Measurements from ENCODE around the gene USP21. TPM values are rescaled to one million over a fixed set of nuclear protein-coding genes. Genes with fewer than 3 reads are reported as not detected.
A peak's percentile ranks its signal among the peaks of the same experiment; 100 is the strongest.

USP21 gene
- total and polyA plus RNA-seq, 4 donors, result 11.0 to 52.1 (median 34.3) TPM

DNA sequence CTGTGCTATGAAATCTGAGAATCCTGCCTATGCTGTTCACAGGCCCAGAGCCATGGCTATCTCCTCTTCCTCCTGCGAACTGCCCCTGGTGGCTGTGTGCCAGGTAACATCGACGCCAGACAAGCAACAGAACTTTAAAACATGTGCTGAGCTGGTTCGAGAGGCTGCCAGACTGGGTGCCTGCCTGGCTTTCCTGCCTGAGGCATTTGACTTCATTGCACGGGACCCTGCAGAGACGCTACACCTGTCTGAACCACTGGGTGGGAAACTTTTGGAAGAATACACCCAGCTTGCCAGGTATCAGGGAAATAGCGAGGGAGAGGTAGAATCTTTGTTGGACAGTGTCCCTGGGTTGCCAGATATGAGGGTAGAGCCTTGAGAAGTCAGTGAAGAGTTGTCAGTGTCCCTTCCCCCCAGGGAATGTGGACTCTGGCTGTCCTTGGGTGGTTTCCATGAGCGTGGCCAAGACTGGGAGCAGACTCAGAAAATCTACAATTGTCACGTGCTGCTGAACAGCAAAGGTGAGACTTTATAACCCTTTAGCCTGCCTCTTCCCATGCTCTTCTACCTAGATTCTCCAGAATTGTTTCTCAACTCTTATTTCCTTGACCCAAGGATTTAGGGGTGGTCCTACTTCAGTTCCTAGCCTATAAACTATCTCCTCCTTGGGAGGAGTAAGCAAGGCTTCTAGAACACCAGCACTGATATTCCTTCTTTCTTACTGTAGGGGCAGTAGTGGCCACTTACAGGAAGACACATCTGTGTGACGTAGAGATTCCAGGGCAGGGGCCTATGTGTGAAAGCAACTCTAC lies 40.0 kb upstream of the USP21 start:
- peaks cover 44% of the 10 kb centered on the region for H3K36me3 ChIP-seq (ENCODE audit: control insufficient read depth, insufficient read depth, low read length)
- DNase-seq (ENCODE audit: low read depth in 4 of 6, low spot score in 6 of 6), result peak in 3 of 6 donors; percentile 15 to 83 (median 57)

DNA sequence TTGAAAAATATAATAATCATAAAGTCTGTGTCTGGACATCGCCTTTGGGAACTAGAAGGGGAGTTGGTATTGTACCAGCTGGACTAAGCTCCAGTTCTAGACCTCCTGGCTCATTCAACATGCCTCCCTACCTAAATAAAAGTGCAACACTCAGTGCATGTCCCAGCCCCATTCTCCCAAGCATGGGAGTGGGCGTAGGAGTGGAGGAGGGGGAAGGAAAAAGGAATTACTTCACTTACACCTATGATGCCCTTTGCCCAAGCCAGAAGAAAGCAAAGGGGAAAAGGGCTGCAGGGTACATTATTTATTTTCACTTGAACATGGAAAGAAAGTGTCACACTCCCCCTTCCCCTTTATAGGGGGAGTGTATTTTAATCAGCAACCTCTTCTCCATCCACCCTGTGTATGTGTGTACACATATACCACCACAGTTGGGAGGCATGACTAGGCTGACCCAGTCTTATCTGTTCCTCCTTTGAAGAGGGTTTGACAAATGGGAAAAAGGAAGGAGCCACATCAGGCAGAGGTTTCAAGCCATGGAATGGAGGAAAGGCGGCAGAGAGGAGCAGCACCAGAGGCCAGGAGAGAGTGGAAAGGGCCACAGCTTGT lies 38.2 kb upstream of the USP21 start:
- Histone ChIP-seq H3K27ac (ENCODE audit: low read depth, low read length) (no peak overlapping the region), H3K4me1 (ENCODE audit: control insufficient read depth, insufficient read depth, low read length) (peaks cover 23% of the 10 kb centered on the region), H3K9me3 (ENCODE audit: control insufficient read depth, insufficient read depth, low read length) (no peaks in the 10 kb centered on the region), H3K4me3 (ENCODE audit: low read depth, low read length) (no peak overlapping the region), H3K27me3 (ENCODE audit: control insufficient read depth, insufficient read depth, low read length) (no peaks in the 10 kb centered on the region), H3K36me3 (ENCODE audit: control insufficient read depth, insufficient read depth, low read length) (peaks cover 52% of the 10 kb centered on the region)
- DNase-seq (ENCODE audit: low read depth in 4 of 6, low spot score in 6 of 6), result no peak
- no CpG with 5 or more reads among the region's 3 CpGs for WGBS (ENCODE audit: insufficient coverage)

More for the DNA sequence above, 40.0 kb upstream of the USP21 start:
- WGBS (ENCODE audit: insufficient coverage), result 54% methylated on average over 9 of the region's 10 CpGs
- H3K9me3 ChIP-seq (ENCODE audit: control insufficient read depth, insufficient read depth, low read length), result no peaks in the 10 kb centered on the region
- peaks cover 25% of the 10 kb centered on the region for H3K4me1 ChIP-seq (ENCODE audit: control insufficient read depth, insufficient read depth, low read length)
- peak overlapping the region; percentile 73 for H3K4me3 ChIP-seq (ENCODE audit: low read depth, low read length)
- peak overlapping the region; percentile 49 for H3K27ac ChIP-seq (ENCODE audit: low read depth, low read length)
- H3K27me3 ChIP-seq (ENCODE audit: control insufficient read depth, insufficient read depth, low read length), result no peaks in the 10 kb centered on the region

DNA sequence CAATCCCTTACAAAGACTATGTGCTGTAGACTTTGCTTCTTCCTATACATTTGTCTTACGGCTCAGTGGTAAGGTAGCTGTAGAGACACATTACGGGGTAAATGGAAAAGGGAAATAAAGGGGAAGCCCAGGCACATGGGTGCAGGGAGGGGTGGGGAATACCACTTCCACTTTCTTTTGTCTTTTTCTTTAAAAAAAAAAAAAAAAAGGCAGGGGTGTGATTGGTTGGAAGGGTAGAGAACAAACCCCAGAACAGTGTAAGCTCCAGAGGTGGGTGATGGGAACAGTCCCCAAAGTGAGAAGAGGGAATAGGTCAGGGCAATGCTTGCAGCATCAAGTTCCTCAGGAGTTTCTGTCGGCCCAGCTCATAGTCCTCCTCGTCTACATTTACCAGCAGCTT lies 37.5 kb upstream of the USP21 start:
- Histone ChIP-seq H3K4me1 (ENCODE audit: control insufficient read depth, insufficient read depth, low read length) (peaks cover 17% of the 10 kb centered on the region), H3K36me3 (ENCODE audit: control insufficient read depth, insufficient read depth, low read length) (peaks cover 50% of the 10 kb centered on the region), H3K4me3 (ENCODE audit: low read depth, low read length) (no peak overlapping the region), H3K27ac (ENCODE audit: low read depth, low read length) (no peak overlapping the region), H3K27me3 (ENCODE audit: control insufficient read depth, insufficient read depth, low read length) (no peaks in the 10 kb centered on the region), H3K9me3 (ENCODE audit: control insufficient read depth, insufficient read depth, low read length) (no peaks in the 10 kb centered on the region)
- WGBS (ENCODE audit: insufficient coverage), result 70% methylated on average over 2 of the region's 4 CpGs
- no peak for DNase-seq (ENCODE audit: low read depth in 4 of 6, low spot score in 6 of 6)

DNA sequence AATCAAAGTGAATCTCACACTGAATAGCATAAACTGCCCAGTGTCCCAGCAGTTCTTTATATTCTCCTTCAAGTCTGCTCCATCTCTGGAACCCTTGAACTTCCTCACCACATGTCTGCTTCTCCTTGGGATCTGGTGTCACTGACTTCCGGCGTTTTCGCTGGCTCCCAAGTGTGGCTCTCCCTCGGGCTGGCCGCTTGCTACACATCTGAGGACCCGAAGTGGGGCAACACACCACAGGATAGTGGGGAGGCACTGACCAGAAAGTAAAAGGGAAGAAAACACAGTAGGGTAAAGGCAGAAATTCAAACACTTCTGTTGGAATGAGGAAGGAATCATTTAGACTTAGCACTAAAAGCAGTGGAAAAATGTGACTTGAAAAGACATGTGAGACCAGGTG lies 36.3 kb upstream of the USP21 start:
- no peak for DNase-seq (ENCODE audit: low read depth in 4 of 6, low spot score in 6 of 6)
- WGBS (ENCODE audit: insufficient coverage), result 88% methylated on average over 6 of the region's 6 CpGs
- H3K9me3 ChIP-seq (ENCODE audit: control insufficient read depth, insufficient read depth, low read length), result no peaks in the 10 kb centered on the region
- peaks cover 53% of the 10 kb centered on the region for H3K36me3 ChIP-seq (ENCODE audit: control insufficient read depth, insufficient read depth, low read length)
- no peaks in the 10 kb centered on the region for H3K27me3 ChIP-seq (ENCODE audit: control insufficient read depth, insufficient read depth, low read length)
- H3K4me3 ChIP-seq (ENCODE audit: low read depth, low read length), result no peak overlapping the region
- H3K4me1 ChIP-seq (ENCODE audit: control insufficient read depth, insufficient read depth, low read length), result peaks cover 13% of the 10 kb centered on the region
- no peak overlapping the region for H3K27ac ChIP-seq (ENCODE audit: low read depth, low read length)

DNA sequence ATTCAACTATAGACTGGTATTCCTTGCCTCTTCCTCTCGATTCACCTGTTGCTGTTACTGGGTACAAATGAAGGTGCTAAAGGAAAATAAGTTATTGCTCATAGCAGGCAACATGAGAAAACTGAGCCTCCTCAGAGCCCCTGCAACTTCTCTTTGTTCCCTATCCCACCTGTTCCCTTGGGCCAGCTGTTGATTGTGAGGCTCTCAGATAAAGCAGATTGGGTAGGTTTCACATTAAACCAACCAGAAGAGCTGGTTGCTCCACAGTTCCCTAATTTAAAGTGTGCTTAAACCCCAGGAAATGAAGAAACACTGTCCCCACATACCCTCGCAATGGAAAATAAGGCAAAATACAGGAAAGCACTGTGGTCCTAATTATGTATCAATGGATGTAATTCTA lies 31.7 kb upstream of the USP21 start:
- no peaks in the 10 kb centered on the region for H3K27me3 ChIP-seq (ENCODE audit: control insufficient read depth, insufficient read depth, low read length)
- no peaks in the 10 kb centered on the region for H3K9me3 ChIP-seq (ENCODE audit: control insufficient read depth, insufficient read depth, low read length)
- no CpG with 5 or more reads among the region's 2 CpGs for WGBS (ENCODE audit: insufficient coverage)
- no peak overlapping the region for H3K27ac ChIP-seq (ENCODE audit: low read depth, low read length)
- no peaks in the 10 kb centered on the region for H3K4me1 ChIP-seq (ENCODE audit: control insufficient read depth, insufficient read depth, low read length)
- DNase-seq (ENCODE audit: low read depth in 4 of 6, low spot score in 6 of 6), result no peak
- H3K36me3 ChIP-seq (ENCODE audit: control insufficient read depth, insufficient read depth, low read length), result peaks cover 42% of the 10 kb centered on the region
- H3K4me3 ChIP-seq (ENCODE audit: low read depth, low read length), result no peak overlapping the region

DNA sequence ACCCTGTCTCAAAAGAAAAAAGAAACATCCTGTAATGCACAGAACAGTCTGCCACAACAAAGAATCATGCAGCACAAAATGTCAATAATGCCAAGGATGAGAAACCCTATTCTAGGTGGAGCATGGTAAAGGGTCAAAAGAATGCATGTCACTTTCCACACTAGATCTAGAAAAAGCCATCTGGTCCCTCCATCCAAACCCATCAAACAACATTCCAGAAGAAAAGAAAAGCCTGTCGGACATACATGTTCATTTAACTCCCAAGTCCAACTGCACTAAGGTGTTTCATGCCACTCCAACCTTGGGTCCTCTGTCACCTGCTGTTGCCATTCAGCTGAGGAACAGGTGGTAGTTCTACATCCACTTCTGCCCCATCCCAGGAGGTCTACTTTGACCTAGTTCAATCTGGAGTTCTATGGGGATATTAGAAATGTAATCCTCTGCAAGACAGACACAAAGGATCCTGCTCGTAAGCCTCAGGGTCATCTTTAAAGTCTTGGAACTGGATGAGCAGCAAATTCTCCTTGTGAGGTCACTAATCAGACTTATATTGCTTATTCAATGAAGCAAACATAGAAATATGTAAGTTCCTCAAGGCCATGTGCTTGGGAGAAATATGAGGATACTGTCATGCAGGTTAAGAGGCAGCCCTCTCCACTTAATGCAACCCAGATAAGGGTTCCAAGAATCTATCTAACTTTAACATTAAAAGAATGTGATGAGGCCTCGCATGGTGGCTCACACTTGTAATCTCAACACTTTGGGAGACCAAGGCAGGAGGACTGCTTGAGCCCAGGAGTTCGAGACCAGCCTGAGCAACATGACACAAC lies 30.5 kb upstream of the USP21 start:
- peaks cover 30% of the 10 kb centered on the region for H3K36me3 ChIP-seq (ENCODE audit: control insufficient read depth, insufficient read depth, low read length)
- H3K9me3 ChIP-seq (ENCODE audit: control insufficient read depth, insufficient read depth, low read length), result no peaks in the 10 kb centered on the region
- no peaks in the 10 kb centered on the region for H3K27me3 ChIP-seq (ENCODE audit: control insufficient read depth, insufficient read depth, low read length)
- H3K27ac ChIP-seq (ENCODE audit: low read depth, low read length), result no peak overlapping the region
- H3K4me1 ChIP-seq (ENCODE audit: control insufficient read depth, insufficient read depth, low read length), result peaks cover 4% of the 10 kb centered on the region
- DNase-seq (ENCODE audit: low read depth in 4 of 6, low spot score in 6 of 6), result no peak
- no peak overlapping the region for H3K4me3 ChIP-seq (ENCODE audit: low read depth, low read length)
- WGBS (ENCODE audit: insufficient coverage), result 92% methylated on average over 2 of the region's 4 CpGs

DNA sequence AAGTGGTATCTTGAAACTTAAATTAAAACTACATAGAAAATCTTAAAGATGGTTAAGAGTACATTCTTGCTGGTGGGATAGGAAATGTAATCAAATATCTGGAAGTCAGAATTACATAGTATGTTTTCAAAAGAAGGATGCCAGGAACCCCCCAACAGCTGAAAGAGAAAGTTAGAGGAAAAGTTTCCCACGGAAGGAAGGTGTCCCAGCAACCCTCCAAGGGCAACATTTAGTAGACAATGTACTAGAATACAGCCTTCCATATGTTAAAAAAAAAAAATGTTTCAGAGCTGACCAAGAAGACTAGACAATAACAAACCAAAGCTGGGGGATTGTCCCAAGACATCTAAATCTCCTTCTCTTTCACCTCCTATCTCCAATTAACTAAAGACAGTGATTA lies 29.0 kb upstream of the USP21 start:
- Histone ChIP-seq H3K27ac (ENCODE audit: low read depth, low read length) (no peak overlapping the region), H3K4me1 (ENCODE audit: control insufficient read depth, insufficient read depth, low read length) (peaks cover 10% of the 10 kb centered on the region), H3K36me3 (ENCODE audit: control insufficient read depth, insufficient read depth, low read length) (peaks cover 16% of the 10 kb centered on the region), H3K27me3 (ENCODE audit: control insufficient read depth, insufficient read depth, low read length) (no peaks in the 10 kb centered on the region), H3K4me3 (ENCODE audit: low read depth, low read length) (no peak overlapping the region), H3K9me3 (ENCODE audit: control insufficient read depth, insufficient read depth, low read length) (no peaks in the 10 kb centered on the region)
- no CpG with 5 or more reads among the region's 1 CpG for WGBS (ENCODE audit: insufficient coverage)
- no peak for DNase-seq (ENCODE audit: low read depth in 4 of 6, low spot score in 6 of 6)

DNA sequence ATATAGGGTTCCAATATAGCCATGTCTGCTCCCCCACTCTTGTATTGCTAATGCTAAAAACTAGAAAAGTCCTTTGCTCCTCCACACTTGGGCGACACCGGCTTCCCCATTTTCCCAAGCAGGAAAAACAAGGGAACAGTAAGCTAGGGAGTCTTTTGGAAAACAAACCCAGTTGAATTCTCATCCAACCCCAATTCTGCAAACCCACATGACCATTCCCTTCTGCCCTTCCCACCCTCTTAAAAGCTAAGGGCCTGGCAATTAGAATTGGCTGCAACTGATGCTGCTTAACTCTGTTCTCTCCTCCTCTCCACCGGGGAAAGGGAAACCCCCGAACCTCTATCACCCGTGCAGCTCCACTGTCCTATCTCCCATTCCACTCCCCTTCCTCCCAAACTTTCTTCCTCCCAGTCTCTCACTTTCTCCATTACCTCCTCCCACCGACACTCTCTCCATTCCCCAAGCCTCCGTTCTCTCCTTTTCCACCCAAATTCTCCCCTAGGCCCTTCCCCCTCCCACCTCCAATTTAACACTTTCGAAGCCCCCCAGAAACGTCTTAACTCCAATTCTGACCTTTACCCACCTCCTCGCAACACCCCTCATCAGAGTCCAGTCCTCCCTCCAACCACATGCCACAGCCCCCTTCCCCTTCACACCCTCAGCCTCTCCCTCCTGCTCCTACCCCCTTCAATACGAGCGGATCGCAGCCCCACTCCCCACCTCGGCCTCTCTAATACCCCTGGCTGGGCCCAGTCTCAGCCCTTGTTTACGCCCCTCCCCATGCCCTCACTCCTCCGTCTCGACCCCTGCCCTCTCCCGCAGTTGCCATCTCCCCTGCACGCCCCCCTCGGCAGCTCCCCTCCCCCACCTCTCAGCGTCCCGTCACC lies 27.5 kb upstream of the USP21 start:
- Histone ChIP-seq H3K36me3 (ENCODE audit: control insufficient read depth, insufficient read depth, low read length) (peaks cover 16% of the 10 kb centered on the region), H3K4me3 (ENCODE audit: low read depth, low read length) (peak overlapping the region; percentile 95), H3K27ac (ENCODE audit: low read depth, low read length) (peak overlapping the region; percentile 92), H3K9me3 (ENCODE audit: control insufficient read depth, insufficient read depth, low read length) (no peaks in the 10 kb centered on the region), H3K4me1 (ENCODE audit: control insufficient read depth, insufficient read depth, low read length) (peaks cover 10% of the 10 kb centered on the region), H3K27me3 (ENCODE audit: control insufficient read depth, insufficient read depth, low read length) (no peaks in the 10 kb centered on the region)
- 4% methylated on average over 22 of the region's 22 CpGs for WGBS (ENCODE audit: insufficient coverage)
- peak in 2 of 6 donors; percentile 20 to 29 for DNase-seq (ENCODE audit: low read depth in 4 of 6, low spot score in 6 of 6)

All from spinal cord (tissue), 10 donors.